ENCODE data around the gene ARL10.

GRCh38 chr5:176342766-176343458 is 22.4 kb upstream of the ARL10 start:
- TF ChIP-seq CTCF (IDR thresholded peaks at IDR 0.05 in 2 of 3, conservative IDR thresholded peaks at IDR 0.05 in 1 of 3; ENCODE audit: borderline replicate concordance in 1 of 3, insufficient read depth in 1 of 3, low read depth in 2 of 3, low read length in 2 of 3), result no peak
- no peak for TF ChIP-seq ZNF274 (IDR thresholded peaks at IDR 0.05; ENCODE audit: low read depth, low read length)
- TF ChIP-seq ATF3 (IDR thresholded peaks at IDR 0.05), result no peak
- TF ChIP-seq EZH2 (IDR thresholded peaks at IDR 0.05), result no peak
- TF ChIP-seq JUND (IDR thresholded peaks at IDR 0.05), result no peak
- no peak for TF ChIP-seq REST (IDR thresholded peaks at IDR 0.05; ENCODE audit: low read depth)
- no peak for TF ChIP-seq POLR2A (IDR thresholded peaks at IDR 0.05; ENCODE audit: borderline replicate concordance, extremely low read depth, insufficient read depth, insufficient read length)
- no peak for TF ChIP-seq POLR2AphosphoS5 (IDR thresholded peaks at IDR 0.05; ENCODE audit: low read depth, low read length)
- TF ChIP-seq TCF7L2 (IDR thresholded peaks at IDR 0.05; ENCODE audit: borderline replicate concordance, extremely low read depth, insufficient read depth, insufficient read length), result no peak
- no peak for TF ChIP-seq YY1 (IDR thresholded peaks at IDR 0.05; ENCODE audit: extremely low read depth, insufficient replicate concordance, low read depth, low read length)
